GM19324 (cell line): Measurements from ENCODE around the gene SMG6.

ENCODE experiments used
- ATAC-seq: cut with Tn5 transposase; IDR thresholded peaks from one replicate; pipeline ENCODE4 v1.9.1; 2021; ENCODE audit warnings: mild to moderate bottlenecking, moderate library complexity; ENCODE audit not compliant: unreplicated experiment, low FRiP score

SMG6 gene

GRCh38 chr17:2037155-2037554 is 266.4 kb downstream of the SMG6 start:
- no peak for ATAC-seq

- ATAC-seq: no peak
Measured at GRCh38 chr17:2035541-2036488, 267.8 kb downstream of the SMG6 start.

- no peak for ATAC-seq
Measured at GRCh38 chr17:2034806-2035540, 268.6 kb downstream of the SMG6 start.

DNA sequence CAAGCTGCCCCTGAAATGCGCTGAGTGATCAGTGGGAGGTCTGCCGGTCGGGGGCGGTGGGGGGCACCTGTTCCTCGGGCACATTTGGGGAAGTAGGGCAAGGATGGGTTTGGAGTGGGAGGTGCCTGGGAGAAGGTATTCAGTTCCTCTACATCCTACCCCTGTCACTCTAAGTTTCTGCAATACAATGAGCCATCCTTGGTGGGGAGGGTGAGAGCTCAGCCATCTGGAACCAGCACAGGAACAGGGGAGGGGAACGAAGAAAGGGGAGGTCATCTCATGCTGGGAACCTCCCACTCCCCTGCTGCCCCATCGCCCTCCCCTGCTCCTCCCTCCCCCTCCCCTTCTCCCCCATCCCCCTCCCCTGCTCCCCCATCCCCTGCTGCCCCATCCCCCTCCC is 269.4 kb downstream of the SMG6 start:
- no peak for ATAC-seq

DNA sequence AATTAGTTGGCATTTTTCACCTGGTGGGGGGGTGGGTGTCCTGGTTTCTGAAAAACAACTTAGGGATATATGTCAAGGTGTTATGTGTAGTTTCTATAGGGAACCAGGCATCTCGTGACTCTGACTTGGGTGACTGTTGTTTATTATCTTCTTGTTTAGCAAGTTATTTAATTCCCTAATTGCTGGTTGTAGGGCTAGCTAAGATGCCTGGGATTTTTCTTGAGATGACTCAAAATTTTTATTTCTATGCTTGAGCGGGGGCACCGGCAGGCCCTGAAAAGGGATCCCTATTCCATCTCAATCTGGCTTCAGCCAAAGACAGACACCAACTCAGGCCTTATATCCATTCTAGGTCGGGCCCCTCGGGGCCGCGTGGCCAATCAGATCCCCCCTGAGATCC is 270.4 kb downstream of the SMG6 start:
- no peak for ATAC-seq

DNA sequence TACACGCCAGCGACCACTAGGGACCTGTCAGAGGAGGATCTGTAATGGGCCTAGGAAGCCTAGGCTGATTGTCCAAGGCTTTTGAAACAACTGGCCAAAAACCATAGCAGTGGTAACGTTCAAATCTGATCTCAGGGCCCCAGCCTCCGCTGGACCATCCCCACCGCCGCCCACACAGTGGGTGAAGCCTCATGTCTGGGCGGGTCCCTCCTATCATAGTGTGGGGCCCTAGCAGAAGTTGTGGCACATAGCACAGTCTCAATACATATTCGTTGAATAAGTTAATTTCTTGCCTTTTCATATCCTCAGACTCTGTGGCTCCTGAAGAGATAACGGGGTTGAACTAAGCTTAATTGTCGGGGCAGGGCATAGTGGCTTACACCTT is 272.8 kb downstream of the SMG6 start:
- ATAC-seq: no peak

GRCh38 chr17:2029911-2030778 is 273.4 kb downstream of the SMG6 start, which contains the start of gene DPH1:
Gene DPH1, plus strand, starts transcription at chr17:2030153. Its CDS starts 17 bp downstream, at chr17:2030170.
- peak; percentile 53 for ATAC-seq

GRCh38 chr17:2028737-2029136 is 274.8 kb downstream of the SMG6 start:
- no peak for ATAC-seq

- ATAC-seq: no peak
Measured at GRCh38 chr17:2028234-2028614, 275.4 kb downstream of the SMG6 start.

- no peak for ATAC-seq
Measured at GRCh38 chr17:2027528-2028233, 275.9 kb downstream of the SMG6 start.

GRCh38 chr17:2025622-2026309 is 277.8 kb downstream of the SMG6 start:
- no peak for ATAC-seq

- no peak for ATAC-seq
Measured at GRCh38 chr17:2025220-2025621, 278.4 kb downstream of the SMG6 start, which contains the start of gene RTN4RL1. Gene RTN4RL1, minus strand, starts transcription at chr17:2025334. Its CDS starts 469 bp downstream, at chr17:2024865.

DNA sequence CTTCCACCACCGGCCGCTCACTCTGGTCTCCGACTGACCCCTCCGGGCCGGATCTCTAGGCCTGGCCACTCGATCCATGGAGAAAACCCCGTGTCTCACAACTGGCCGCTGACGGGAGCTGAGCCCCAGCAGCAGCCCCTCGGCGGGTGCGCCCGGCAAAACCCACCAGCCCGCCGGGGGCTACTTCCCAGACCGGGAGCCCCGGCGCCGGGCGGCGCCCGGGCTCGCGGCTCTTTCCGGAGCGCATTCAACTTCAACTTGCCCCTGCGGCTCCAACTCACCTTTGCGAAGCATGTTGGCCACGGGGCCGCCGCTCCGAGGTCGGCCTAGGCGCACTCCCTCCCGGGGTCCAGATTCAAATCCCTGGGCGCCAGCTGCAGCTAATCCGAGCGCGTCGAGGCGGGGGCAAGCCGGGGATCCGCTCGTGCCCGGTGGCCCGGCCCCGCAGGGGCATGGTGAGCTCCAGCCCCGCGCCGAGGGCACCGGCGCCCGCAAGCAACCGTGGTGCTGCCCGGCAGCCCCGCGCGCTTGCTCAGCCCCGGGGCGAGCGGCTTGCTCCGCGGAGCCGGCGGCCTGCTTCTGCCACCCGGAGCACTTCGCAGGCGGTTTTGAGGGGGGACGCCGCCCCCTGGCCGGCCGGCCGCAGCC is 278.9 kb downstream of the SMG6 start:
- no peak for ATAC-seq

DNA sequence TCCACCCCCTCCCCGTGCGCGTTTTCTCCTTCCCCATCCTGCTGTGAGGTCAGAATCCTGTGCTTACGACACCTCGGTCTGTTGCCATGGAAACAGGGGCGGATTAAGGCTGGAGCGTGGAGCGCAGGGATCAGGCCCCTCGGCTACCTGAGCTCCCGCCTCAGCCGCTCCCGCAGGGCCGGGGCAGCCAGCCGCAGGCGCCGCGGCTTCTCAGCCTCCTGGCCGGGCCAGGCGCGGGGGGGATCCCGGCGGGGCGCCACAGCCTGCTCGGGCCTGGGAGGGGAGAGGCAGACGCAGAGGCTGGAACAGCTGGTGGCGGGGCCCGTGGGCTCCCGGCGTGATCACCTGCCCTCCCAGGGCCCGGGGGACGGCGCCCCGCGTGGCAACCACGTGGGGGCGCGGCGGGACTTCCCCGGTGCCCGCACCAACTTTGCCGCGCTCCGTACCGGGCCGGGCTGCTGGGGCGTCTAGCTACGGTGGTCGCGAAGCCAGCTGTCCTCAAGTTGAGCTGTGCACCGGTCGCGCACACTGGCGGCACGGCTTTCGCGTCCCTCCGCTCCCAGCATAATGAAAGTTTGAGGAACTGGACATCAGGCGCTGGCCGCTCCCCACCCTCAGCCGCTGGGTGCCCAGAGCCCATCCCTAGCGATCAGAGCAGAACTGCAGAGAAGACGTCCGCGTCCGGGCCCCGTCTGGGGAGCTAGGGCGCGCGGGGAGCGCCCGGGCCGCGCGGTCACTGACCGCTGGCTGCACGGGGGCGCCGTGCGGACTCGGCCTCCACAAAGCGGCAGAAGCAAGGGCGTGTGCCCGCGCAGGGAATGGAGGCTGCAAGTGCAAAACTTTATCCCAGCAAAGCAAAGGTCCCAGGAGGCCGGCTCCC is 279.7 kb downstream of the SMG6 start:
- no peak for ATAC-seq

- no peak for ATAC-seq
Measured at GRCh38 chr17:2023256-2023655, 280.3 kb downstream of the SMG6 start.

DNA sequence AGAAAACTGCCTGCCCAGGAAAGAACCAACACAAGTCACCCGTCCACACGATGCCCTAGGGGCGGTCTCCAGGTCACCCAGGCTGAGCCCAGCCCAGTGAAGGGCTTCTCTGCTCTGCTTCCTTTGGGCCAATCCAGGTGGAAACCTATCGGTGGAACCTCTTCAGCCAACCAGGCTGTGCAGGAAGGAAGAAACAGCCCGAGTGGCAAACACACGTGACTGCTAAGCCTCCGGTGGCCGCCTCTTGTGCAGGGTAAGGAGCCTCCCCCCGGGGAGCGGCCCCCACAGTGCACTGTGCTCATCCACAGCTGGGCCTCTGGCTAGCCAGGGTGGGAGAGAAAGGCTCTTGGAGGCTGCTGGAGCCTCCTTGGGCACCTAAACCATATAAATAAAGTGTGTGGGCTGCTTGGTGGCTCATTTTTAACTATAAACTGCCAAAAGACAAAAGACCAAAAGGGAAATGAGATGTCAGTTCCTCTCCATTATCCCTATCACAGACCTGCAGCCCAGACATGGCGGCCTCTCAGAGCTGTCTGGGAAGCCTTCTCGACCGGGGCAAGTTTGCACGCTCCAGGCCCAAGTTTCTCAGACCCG is 280.8 kb downstream of the SMG6 start:
- no peak for ATAC-seq

DNA sequence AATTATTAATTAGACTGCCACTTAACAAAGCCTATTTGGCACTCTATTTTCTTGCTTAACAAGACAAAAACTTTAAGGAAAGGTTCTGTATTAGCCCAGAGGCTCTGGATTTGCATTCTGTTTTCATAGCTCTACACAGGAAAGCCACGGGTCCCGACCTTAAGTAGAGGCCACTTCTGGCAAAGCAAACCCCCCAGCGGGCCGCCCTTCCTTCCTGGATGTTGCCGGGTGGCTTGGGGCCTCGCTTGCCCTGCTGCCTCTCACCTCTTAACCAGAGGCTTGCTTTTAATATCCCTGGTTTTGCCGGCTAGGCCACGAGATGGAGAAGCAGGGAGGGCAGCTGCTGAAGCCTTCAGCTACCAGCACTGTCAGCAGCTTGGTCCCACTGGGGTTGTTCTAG is 282.9 kb downstream of the SMG6 start:
- ATAC-seq: no peak

DNA sequence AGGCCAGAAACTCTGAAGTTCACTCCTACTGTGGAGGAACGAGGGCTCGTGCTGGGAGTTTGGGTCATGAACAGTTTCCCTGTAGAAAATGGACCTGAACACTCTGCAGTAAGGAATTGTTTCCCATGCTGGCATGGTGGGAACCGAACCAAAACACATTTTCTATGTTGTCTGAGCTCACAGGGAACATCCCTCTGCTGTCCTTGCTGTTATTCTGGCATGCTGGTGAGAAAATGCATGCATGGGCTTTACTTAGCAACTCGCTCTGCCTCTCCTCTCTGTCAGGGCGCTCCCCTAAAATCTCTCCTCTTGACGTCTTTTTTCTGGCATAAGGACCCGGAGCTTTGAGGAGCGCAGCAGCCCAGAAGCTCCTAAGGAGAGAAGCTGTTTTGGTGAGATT is 283.9 kb downstream of the SMG6 start:
- no peak for ATAC-seq
